MG63 (cell line): ENCODE data around the gene PTGR1. TPM values are rescaled to one million over a fixed set of nuclear protein-coding genes. Genes with fewer than 3 reads are reported as not detected.

Experiments used
- DNase-seq: peaks from one replicate; pipeline ENCODE4 v3.0.0-alpha.2; 2020
- H3K27me3 ChIP-seq: fragments of 250-450 bp; sonication (Bioruptor Pico); 2 replicates; pipeline ENCODE4 v1.5.1; 2020; ENCODE audit warnings: mild to moderate bottlenecking, moderate library complexity
- H3K36me3 ChIP-seq: fragments of 250-450 bp; sonication (Bioruptor Pico); 2 replicates; pipeline ENCODE4 v1.5.1; 2020; ENCODE audit warnings: mild to moderate bottlenecking, moderate library complexity
- H3K4me3 ChIP-seq: fragments of 250-450 bp; sonication (Bioruptor Pico); 2 replicates; pipeline ENCODE4 v1.5.1; 2020; ENCODE audit warnings: mild to moderate bottlenecking, moderate library complexity
- H3K9me3 ChIP-seq: fragments of 250-450 bp; sonication (Bioruptor Pico); 2 replicates; pipeline ENCODE4 v1.5.1; 2020; ENCODE audit warnings: mild to moderate bottlenecking, moderate library complexity
- total RNA-seq: library from RNA; depleted of rRNA; stranded (reverse); fragments of >200 nt; shearing (Covaris generic); gene quantifications from 2 replicates; pipeline ENCODE4 v1.2.3, GENCODE V29; 2014; ENCODE audit warnings: low replicate concordance; rRNA removed

Gene PTGR1
- total RNA-seq = 50.7 and 66.2 TPM in 2 replicates

DNA sequence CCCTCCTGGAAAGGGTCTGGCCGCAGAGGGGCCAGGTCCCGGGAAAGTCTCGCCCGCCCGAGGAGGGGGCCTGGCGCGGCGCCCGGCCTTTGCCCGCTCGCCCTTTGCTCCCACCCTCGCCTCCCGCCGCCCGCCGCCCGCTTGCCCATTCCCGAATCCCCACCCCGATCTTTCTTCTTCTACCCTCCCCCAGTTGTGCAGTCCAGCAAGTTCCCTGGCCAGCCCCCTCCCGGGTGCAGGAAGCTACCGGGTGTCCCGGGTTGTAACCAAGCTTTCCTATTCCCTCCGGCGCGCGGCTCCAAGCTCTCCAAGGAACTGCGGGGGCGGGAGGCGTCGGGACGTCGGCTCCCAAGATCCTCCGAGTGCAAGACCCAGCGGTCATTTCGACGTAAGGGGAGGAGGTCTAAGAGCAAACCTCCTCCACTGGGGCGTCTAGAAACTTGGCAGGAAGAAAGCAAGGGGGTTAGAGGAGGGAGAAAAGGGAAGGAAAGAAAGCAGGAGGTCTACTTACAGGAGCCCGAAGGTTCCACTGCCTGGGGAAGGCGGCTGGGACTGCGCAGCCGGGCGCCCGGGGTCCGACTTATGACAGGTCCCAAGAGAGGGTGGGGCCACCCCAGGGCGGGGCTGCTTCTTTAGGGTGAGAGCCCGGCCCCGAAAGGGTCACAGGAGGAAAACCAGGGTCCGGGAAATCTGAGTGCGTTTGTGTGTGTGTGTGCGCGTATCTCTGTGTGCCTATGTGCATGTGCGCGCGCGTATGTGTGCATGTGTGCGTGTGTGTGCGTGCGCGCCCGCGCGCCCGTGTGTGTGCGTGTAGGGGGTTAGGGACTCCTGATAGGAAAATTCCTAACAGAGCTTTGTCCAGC, at the start of gene PTGR1:
PTGR1 (minus strand) TSS at position 556 of the 863 bp plus-strand sequence. CDS start 2,225 bp downstream, outside the sequence.
- peak within 1 kb of the TSS; percentile 61 for H3K4me3 ChIP-seq
- no peaks in the 10 kb centered on the region for H3K9me3 ChIP-seq
- DNase-seq = peak; percentile 95
- no peaks in the 10 kb centered on the region for H3K27me3 ChIP-seq
- peaks cover 29% of the 10 kb centered on the region for H3K36me3 ChIP-seq

DNA sequence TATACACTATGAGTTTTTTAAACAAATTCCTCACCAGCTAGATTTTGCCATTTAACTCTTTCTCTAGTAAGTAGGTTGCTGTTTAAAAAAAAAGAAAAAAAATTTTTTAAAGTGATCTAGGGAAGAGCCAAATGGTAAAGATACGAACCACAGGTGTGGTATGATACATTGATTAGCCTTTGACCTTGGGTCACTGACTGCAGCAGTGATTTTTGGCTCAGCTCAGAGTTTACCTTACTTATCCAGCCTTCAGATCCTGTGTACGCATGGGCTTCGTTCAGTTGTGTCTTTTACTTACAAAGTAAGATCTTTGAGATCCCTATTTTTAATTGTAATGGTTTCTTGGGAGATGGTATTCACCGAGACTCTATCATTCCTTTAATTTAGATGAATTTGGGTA, 49.6 kb upstream of the PTGR1 start:
- H3K27me3 ChIP-seq = no peaks in the 10 kb centered on the region
- no peak overlapping the region for H3K4me3 ChIP-seq
- DNase-seq = no peak
- no peaks in the 10 kb centered on the region for H3K9me3 ChIP-seq
- peaks cover 54% of the 10 kb centered on the region for H3K36me3 ChIP-seq

DNA sequence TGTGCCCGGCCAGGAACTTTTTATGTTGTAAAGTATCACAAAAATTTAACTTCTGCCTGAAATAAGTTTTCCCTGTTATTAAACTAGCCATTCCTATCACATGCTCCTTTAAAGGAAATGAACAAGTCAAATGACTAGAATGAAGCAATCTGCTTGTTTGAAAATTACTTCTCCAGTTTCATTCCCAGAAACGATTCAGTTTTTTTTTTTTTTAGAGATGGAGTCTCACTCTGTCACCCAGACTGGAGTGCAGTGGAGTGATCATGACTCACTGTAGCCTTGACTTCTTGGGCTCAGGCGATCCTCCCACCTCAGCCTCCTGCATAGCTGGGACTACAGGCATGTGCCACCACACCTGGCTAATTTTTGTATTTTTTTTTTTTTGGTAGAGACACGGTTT, 48.6 kb upstream of the PTGR1 start:
- no peak for DNase-seq
- Histone ChIP-seq H3K36me3 (peaks cover 51% of the 10 kb centered on the region), H3K9me3 (no peaks in the 10 kb centered on the region), H3K4me3 (no peak overlapping the region), H3K27me3 (no peaks in the 10 kb centered on the region)

DNA sequence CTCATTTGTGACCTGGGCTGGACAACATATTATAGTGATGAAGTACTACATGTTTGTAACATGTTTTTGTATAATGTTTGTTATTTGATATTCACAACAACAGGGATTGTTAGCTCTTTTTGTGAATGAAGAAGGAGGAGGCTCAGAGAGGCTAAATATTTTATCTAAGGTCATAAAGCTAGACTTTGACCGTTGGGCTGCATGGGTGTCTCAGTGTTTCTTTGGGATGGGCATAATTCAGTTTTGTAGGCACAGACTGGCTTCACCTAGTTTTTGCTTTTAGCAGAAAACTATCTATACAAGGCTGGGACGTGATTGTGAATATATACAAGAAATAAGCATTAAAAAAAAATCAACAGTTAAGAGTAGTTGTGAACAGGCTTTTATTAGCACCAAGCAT, 47.0 kb upstream of the PTGR1 start:
- no peak for DNase-seq
- Histone ChIP-seq H3K36me3 (peaks cover 49% of the 10 kb centered on the region), H3K9me3 (no peaks in the 10 kb centered on the region), H3K27me3 (no peaks in the 10 kb centered on the region), H3K4me3 (no peak overlapping the region)

DNA sequence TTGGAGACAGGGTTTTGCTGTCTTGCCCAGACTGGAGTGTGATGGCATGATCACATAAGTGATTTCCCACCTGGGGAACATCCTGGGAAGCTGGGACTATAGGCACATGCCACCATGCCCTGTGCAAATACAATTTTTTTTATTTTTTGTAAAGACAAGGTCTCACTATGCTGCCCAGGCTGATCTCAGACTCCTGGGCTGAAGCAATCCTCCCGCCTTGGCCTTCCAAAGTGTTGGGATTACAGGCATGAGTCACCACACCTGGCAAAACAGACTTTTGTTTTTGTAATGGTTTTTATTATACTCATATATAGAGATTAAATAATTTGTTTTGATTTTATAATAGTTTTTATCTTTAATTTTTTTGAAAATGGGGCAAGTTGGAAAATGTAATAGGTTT, 46.4 kb upstream of the PTGR1 start:
- no peaks in the 10 kb centered on the region for H3K27me3 ChIP-seq
- peaks cover 46% of the 10 kb centered on the region for H3K36me3 ChIP-seq
- no peaks in the 10 kb centered on the region for H3K9me3 ChIP-seq
- no peak overlapping the region for H3K4me3 ChIP-seq
- peak; percentile 46 for DNase-seq

DNA sequence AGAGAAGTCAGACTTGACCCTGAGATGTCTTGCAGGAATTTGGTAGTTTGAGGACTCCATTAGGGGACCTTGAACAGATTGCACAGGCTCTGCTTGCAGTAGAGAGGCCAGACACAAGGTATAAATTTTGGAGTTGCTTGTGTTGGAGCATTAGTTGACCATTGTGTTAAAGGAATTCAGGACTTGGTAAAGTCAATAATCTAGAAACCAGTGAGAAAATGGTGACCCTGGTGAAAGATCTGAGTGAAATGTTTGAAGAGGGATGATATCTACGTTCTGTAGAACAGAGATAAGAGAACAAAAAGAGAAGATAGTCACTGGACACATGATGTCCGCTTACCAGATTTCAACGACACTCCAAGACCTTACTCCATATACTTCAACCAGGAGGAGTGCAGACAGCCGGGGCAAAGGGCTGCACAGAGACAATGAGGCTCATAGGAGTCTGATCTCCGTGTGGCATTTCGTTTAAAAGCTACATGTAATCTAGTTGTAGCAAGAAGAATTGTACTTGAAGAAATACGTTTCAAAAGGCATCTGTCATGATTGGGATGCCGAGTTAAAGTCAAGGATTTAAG, 44.8 kb upstream of the PTGR1 start:
- Histone ChIP-seq H3K9me3 (no peaks in the 10 kb centered on the region), H3K27me3 (no peaks in the 10 kb centered on the region)

DNA sequence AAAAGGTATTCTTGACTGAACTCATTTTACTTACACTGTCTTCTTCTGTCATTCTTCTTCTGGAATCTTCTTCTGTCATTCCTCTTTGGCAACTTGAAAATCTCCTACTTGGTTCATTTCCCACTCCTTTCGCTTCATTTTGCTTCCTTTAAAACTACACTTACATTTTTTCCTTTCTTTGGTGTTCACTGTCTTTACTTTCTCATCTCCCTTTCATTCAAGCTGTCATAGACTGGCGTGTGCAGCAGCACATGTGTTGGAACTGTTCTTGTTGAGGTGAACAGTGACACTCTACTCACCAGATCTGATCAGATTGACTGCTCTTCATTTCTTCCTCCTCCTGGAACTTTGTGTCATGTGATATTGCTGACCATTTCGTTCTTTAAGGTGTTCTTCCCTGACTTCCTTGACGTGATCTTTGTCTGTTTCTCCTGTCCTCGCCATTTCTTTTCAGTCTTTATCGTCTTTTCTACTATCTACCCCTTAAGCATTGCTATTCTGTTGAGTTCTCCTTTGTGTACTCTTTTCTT, 38.0 kb upstream of the PTGR1 start:
- no peak for DNase-seq
- Histone ChIP-seq H3K9me3 (no peaks in the 10 kb centered on the region), H3K4me3 (no peak overlapping the region), H3K36me3 (peaks cover 8% of the 10 kb centered on the region), H3K27me3 (no peaks in the 10 kb centered on the region)

More for the DNA sequence above, 44.8 kb upstream of the PTGR1 start:
- DNase-seq = no peak
- peaks cover 41% of the 10 kb centered on the region for H3K36me3 ChIP-seq
- no peak overlapping the region for H3K4me3 ChIP-seq

DNA sequence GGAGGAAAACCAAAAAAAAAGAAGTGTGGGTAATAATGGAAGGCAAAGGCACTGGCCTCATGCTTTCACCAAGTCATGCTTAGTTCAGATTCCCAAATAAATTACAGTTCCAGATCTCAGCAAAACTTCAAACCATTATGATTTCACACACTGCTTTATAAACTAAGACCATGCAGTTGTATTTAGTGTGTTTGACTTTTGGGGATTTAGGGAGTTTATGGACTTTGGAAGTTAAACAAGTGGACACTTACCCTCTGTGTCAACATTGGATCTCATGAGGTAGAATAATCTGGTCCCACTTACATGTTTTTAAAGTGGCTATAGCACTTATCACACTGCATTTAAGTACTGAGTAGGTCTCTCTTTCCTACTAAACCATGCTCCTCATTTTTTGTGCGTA, 35.4 kb upstream of the PTGR1 start:
- peaks cover 8% of the 10 kb centered on the region for H3K36me3 ChIP-seq
- no peaks in the 10 kb centered on the region for H3K9me3 ChIP-seq
- H3K27me3 ChIP-seq = no peaks in the 10 kb centered on the region
- no peak overlapping the region for H3K4me3 ChIP-seq
- no peak for DNase-seq

DNA sequence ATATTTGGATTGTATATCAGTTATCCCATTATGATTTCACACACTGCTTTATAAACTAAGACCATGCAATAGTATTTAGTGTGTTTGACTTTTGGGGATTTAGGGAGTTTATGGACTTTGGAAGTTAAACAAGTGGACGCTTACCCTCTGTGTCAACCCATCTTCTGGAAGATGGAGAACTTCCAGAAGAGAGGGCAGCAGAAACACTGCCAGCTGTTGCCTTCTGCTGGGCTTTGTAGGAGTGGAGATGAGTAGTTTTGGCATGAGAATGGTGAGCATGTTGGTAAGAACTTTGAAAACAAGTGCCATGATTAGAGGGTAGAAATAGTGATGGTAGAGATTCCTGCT, 33.9 kb upstream of the PTGR1 start:
- H3K9me3 ChIP-seq = no peaks in the 10 kb centered on the region
- H3K27me3 ChIP-seq = no peaks in the 10 kb centered on the region
- H3K36me3 ChIP-seq = peaks cover 8% of the 10 kb centered on the region
- H3K4me3 ChIP-seq = peak overlapping the region; percentile 88; the same call in 1 of the 2 replicates
- DNase-seq = peak; percentile 36

DNA sequence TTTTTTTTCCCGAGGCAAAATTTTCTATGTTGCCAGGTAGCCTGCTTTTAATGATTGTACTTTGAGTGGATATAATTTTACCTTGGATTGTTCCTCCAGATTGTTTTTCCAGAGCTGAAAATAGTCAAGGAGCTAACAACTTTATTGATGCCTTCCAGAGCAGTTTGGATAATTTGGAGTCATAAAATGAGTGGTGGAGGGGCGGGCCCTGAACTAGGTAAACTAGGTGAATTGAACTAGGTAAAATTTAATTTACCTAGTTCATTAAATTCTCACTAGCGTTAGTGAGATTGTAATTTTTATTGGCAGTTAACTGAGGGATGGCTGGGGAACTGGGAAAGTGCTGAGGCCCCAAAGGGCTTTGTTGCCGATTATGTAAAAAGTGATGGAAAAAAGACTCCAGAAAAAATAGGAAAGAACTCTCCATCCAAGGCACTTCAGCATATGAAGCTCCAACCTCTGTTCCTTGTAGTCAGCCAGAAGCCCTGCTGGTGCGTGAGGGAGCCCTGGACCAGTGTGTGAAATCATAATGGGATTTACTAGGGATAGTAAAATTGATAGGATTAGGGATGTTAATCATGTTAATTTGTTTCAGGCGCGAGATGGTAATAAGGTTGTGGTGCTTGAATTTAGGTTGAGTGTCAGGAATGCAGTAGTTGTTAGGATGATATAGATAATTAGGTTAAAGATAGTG, 33.4 kb upstream of the PTGR1 start:
- Histone ChIP-seq H3K4me3 (peak overlapping the region; percentile 88), H3K9me3 (no peaks in the 10 kb centered on the region), H3K27me3 (no peaks in the 10 kb centered on the region), H3K36me3 (peaks cover 8% of the 10 kb centered on the region)
- DNase-seq = no peak

DNA sequence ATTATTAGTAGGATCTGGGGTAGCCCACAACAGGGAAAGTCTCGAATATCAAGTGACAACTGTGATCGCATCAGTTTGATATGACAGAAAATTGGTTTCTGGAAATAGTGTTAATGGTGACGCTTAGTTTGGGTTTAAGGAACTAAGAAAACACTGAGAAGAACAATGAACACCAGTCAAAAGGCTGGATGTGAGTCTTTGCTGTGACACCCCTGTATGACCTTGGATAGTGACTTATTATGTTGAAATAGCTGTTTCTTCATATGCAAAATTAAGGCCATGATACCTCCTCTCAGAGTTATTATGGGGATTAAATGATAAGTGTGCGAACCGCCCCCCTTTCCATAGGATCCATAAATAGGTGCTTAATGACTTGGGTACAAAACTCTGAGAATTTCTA, 32.6 kb upstream of the PTGR1 start:
- no peak for DNase-seq
- Histone ChIP-seq H3K9me3 (no peaks in the 10 kb centered on the region), H3K4me3 (peak overlapping the region; percentile 88), H3K36me3 (peaks cover 8% of the 10 kb centered on the region), H3K27me3 (no peaks in the 10 kb centered on the region)

DNA sequence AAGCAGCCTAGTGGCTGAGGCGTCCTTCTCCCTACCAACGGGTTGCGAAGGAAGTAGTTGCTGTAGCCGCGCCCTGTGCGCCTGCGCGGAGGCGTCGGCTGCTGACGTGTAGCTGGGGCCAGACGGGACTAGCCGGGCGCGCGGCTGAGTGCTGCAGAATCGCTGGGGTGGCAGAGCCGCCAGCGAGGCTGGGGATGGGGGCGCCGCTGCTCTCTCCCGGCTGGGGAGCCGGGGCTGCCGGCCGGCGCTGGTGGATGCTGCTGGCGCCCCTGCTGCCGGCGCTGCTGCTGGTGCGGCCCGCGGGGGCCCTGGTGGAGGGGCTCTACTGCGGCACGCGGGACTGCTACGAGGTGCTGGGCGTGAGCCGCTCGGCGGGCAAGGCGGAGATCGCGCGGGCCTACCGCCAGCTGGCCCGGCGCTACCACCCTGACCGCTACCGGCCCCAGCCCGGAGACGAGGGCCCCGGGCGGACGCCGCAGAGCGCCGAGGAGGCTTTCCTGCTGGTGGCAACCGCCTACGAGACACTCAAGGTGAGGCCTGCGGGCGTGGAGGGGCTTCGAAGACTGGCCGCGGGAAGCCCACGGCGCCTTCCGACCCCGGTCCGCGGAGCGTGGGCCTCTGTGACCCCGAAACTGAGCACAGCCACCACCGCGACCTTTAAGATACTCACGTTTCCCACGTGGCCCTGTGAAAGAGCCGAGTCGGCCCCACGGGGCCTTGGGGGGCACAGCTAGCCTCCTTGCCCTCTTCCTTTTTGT, 31.9 kb upstream of the PTGR1 start, which contains the start of gene DNAJC25:
DNAJC25 (plus strand) TSS at position 121 of the 758 bp plus-strand sequence; CDS start at position 195, 74 bp downstream.
- peak; percentile 98 for DNase-seq
- H3K4me3 ChIP-seq = peak within 1 kb of the TSS; percentile 88
- H3K9me3 ChIP-seq = no peaks in the 10 kb centered on the region
- peaks cover 8% of the 10 kb centered on the region; the same call in 1 of the 2 replicates for H3K36me3 ChIP-seq
- no peaks in the 10 kb centered on the region for H3K27me3 ChIP-seq

DNA sequence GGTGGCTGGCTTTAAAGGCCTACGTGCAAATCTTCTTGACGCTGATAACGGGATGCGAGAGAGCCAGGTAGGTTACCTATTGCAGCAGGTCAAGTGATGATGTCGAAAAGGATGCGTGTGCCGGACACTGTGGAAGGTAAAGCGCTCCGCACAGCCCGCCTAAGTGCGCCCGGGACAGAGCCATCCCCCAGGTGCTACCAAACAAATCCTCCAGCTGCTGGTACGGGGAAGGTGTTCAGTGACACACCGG, 31.4 kb upstream of the PTGR1 start:
- Histone ChIP-seq H3K36me3 (peaks cover 8% of the 10 kb centered on the region; the same call in 1 of the 2 replicates), H3K9me3 (no peaks in the 10 kb centered on the region), H3K27me3 (no peaks in the 10 kb centered on the region), H3K4me3 (peak overlapping the region; percentile 88)
- DNase-seq = no peak

DNA sequence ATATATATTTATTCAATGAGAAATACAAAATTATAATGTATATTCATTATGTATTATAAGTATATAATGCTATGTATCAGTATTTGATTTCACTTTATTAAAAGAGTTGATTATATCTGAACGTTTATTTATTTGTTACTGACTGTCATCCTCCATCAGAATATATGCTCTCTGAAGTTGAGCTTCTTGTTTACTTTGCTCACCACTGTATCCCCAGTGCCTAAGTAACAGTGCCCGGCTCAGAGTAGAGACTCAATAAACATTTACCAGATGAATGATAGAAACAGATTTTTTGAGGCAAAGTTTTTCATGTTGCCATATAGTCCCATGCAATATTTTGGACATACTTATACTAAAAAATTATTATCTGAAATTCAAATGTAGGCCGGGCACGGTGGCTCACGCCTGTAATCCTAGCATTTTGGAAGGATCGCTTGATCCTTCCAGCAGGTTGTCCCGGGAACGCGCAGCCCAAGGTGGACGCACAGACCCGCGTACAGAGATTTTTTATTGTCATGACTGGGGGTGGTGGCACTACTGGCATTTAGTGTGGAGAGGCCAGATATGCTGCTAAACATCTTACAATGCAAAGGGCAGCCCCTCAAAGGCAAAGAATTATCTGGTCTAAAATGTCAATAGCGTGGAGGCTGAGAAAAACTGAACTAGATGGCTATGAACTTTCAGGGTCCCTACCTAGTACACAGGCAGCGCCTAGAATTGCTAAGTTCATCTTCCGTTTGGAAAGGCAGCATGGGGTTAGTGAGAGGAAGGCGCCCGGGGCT, 30.9 kb upstream of the PTGR1 start:
- no peak for DNase-seq
- Histone ChIP-seq H3K27me3 (no peaks in the 10 kb centered on the region), H3K4me3 (peak overlapping the region; percentile 88), H3K36me3 (peaks cover 8% of the 10 kb centered on the region; the same call in 1 of the 2 replicates), H3K9me3 (no peaks in the 10 kb centered on the region)

DNA sequence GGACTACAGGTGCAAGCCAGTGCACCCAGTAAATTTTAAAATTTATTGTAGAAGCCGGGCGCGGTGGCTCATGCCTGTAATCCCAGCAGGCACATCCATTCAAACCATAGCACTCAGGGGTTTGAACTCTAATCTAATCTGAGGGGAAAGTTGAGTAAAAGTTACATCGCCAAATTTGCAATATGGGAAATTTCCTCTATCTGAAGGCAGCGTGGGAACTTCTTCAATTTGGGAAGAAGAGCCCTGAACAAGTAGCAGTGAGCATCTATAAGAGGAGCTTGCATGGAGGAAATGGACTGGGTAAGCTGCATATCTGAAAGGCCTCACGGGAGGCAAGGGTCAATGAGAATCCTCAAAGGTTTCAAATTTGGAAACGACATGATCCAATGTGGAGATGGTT, 29.0 kb upstream of the PTGR1 start:
- Histone ChIP-seq H3K27me3 (no peaks in the 10 kb centered on the region), H3K4me3 (no peak overlapping the region), H3K36me3 (0 out of 2 replicates have a peak, but pooled peaks cover under 1% of the 10 kb centered on the region), H3K9me3 (no peaks in the 10 kb centered on the region)
- no peak for DNase-seq
